H9 (cell line): ENCODE results near the gene CBY1. TPM values are rescaled to one million over a fixed set of nuclear protein-coding genes. Genes with fewer than 3 reads are reported as not detected.

Experiments
- DNase-seq: peaks from one replicate; pipeline ENCODE4 v3.0.0-alpha.2; 2017
- H2AFZ ChIP-seq: one replicate; pipeline ENCODE4 v1.6.1; 2013; ENCODE audit warnings: mild to moderate bottlenecking, low read length, control low read depth, moderate library complexity
- H2AK5ac ChIP-seq: 2 replicates; pipeline ENCODE4 v1.6.1; 2013; ENCODE audit warnings: low read length, control low read depth, mixed read lengths; ENCODE audit not compliant: insufficient read length
- H2BK120ac ChIP-seq: one replicate; pipeline ENCODE4 v1.6.1; 2013; ENCODE audit warnings: low read depth, mild to moderate bottlenecking, low read length, control low read depth, inconsistent platforms; ENCODE audit not compliant: poor library complexity, severe bottlenecking
- H2BK12ac ChIP-seq: 2 replicates; pipeline ENCODE4 v1.6.1; 2013; ENCODE audit warnings: low read length, control low read depth, mixed read lengths, low read depth; ENCODE audit not compliant: insufficient read length
- H2BK15ac ChIP-seq: 2 replicates; pipeline ENCODE4 v1.6.1; 2013; ENCODE audit warnings: low read depth, low read length, control low read depth
- H2BK20ac ChIP-seq: one replicate; pipeline ENCODE4 v1.6.1; 2013; ENCODE audit warnings: low read depth, mild to moderate bottlenecking, low read length, control low read depth, inconsistent platforms; ENCODE audit not compliant: poor library complexity, severe bottlenecking
- H2BK5ac ChIP-seq: 2 replicates; pipeline ENCODE4 v1.6.1; 2013; ENCODE audit warnings: low read length, control low read depth, mixed read lengths; ENCODE audit not compliant: insufficient read length
- H3K14ac ChIP-seq: 2 replicates; pipeline ENCODE4 v1.6.1; 2013; ENCODE audit warnings: low read length, control low read depth; ENCODE audit not compliant: insufficient read depth
- H3K18ac ChIP-seq: 2 replicates; pipeline ENCODE4 v1.6.1; 2013; ENCODE audit warnings: low read depth, mild to moderate bottlenecking, mixed read lengths, low read length, control low read depth; ENCODE audit not compliant: insufficient read length
- H3K23ac ChIP-seq: 2 replicates; pipeline ENCODE4 v1.6.1; 2013; ENCODE audit warnings: low read length, control low read depth, mixed read lengths, low read depth; ENCODE audit not compliant: insufficient read length
- H3K23me2 ChIP-seq: 2 replicates; pipeline ENCODE4 v1.6.1; 2013; ENCODE audit warnings: low read depth, mild to moderate bottlenecking, mixed read lengths, low read length, control low read depth; ENCODE audit not compliant: insufficient read length, poor library complexity, severe bottlenecking
- H3K27ac ChIP-seq: 2 replicates; pipeline ENCODE4 v1.5.1; 2013; ENCODE audit warnings: low read length, control low read depth, mixed read lengths, low read depth; ENCODE audit not compliant: insufficient read length
- H3K27me3 ChIP-seq: 2 replicates; pipeline ENCODE4 v1.6.1; 2013; ENCODE audit warnings: low read length, control low read depth, inconsistent platforms; ENCODE audit not compliant: insufficient read depth
- H3K4ac ChIP-seq: 2 replicates; pipeline ENCODE4 v1.6.1; 2013; ENCODE audit warnings: low read depth, mild to moderate bottlenecking, control low read depth, inconsistent platforms, low read length, moderate library complexity
- H3K4me1 ChIP-seq: 2 replicates; pipeline ENCODE4 v1.6.1; 2013; ENCODE audit warnings: low read length, control low read depth, inconsistent platforms; ENCODE audit not compliant: insufficient read depth
- H3K4me2 ChIP-seq: 2 replicates; pipeline ENCODE4 v1.6.1; 2013; ENCODE audit warnings: low read length, control low read depth, mixed read lengths; ENCODE audit not compliant: insufficient read length, insufficient read depth
- H3K56ac ChIP-seq: 2 replicates; pipeline ENCODE4 v1.6.1; 2013; ENCODE audit warnings: low read depth, mild to moderate bottlenecking, mixed read lengths, low read length, control low read depth; ENCODE audit not compliant: insufficient read length
- H3K79me1 ChIP-seq: 2 replicates; pipeline ENCODE4 v1.6.1; 2013; ENCODE audit warnings: low read depth, mild to moderate bottlenecking, moderate library complexity, low read length, control low read depth, inconsistent platforms; ENCODE audit not compliant: insufficient read depth, poor library complexity, severe bottlenecking
- H3K79me2 ChIP-seq: 2 replicates; pipeline ENCODE4 v1.6.1; 2013; ENCODE audit warnings: low read length, control low read depth, inconsistent platforms; ENCODE audit not compliant: insufficient read depth
- H3K9ac ChIP-seq: 2 replicates; pipeline ENCODE4 v1.6.1; 2013; ENCODE audit warnings: low read length, control low read depth, mixed read lengths; ENCODE audit not compliant: insufficient read length; ENCODE audit errors: extremely low read depth
- H3K9me3 ChIP-seq: one replicate; pipeline ENCODE4 v1.6.1; 2013; ENCODE audit warnings: low read depth, low read length, inconsistent platforms; ENCODE audit not compliant: control insufficient read depth
- H3T11ph ChIP-seq: one replicate; pipeline ENCODE4 v1.6.1; 2013; ENCODE audit warnings: mild to moderate bottlenecking, low read length, control low read depth, inconsistent platforms
- H4K20me1 ChIP-seq: one replicate; pipeline ENCODE4 v1.6.1; 2013; ENCODE audit not compliant: control insufficient read depth, insufficient read length, insufficient read depth
- H4K5ac ChIP-seq: 2 replicates; pipeline ENCODE4 v1.6.1; 2013; ENCODE audit warnings: low read depth, mild to moderate bottlenecking, mixed read lengths, low read length, control low read depth; ENCODE audit not compliant: insufficient read length
- H4K8ac ChIP-seq: replicated peaks from 2 replicates; pipeline ENCODE4 v1.6.1; 2013; ENCODE audit warnings: low read length, control low read depth, mixed read lengths, low read depth; ENCODE audit not compliant: insufficient read length
- H4K91ac ChIP-seq: 2 replicates; pipeline ENCODE4 v1.6.1; 2013; ENCODE audit warnings: low read depth, mild to moderate bottlenecking, moderate library complexity, mixed read lengths, low read length, control low read depth; ENCODE audit not compliant: insufficient read length
- H3K27ac Mint-ChIP-seq, 3 experiments: 2 replicates in 2 of 3; 3 replicates in 1 of 3; pipeline ENCODE4 v1.8.0; 2020 to 2021; ENCODE audit warnings: mixed read lengths in 3 of 3, mild to moderate bottlenecking in 1 of 3, moderate library complexity in 1 of 3
- H3K27me3 Mint-ChIP-seq: 2 replicates; pipeline ENCODE4 v1.8.0; 2021; ENCODE audit warnings: low read depth, mild to moderate bottlenecking, moderate library complexity, mixed read lengths
- H3K36me3 Mint-ChIP-seq, 3 experiments: 2 replicates in 2 of 3; 3 replicates in 1 of 3; pipeline ENCODE4 v1.8.0; 2020 to 2021; ENCODE audit warnings: low read depth in 3 of 3, mixed read lengths in 3 of 3; ENCODE audit not compliant: insufficient read depth in 1 of 3
- H3K4me1 Mint-ChIP-seq, 2 experiments: 2 replicates each; pipeline ENCODE4 v1.8.0; 2020; ENCODE audit warnings: mixed read lengths in 2 of 2
- H3K4me3 Mint-ChIP-seq, 2 experiments: 2 replicates in 1 of 2; 3 replicates in 1 of 2; pipeline ENCODE4 v1.8.0; 2020 to 2021; ENCODE audit warnings: mild to moderate bottlenecking in 2 of 2, mixed read lengths in 2 of 2, moderate library complexity in 1 of 2
- H3K9me3 Mint-ChIP-seq, 2 experiments: 2 replicates in 1 of 2; 3 replicates in 1 of 2; pipeline ENCODE4 v1.8.0; 2020; ENCODE audit warnings: mild to moderate bottlenecking in 2 of 2, mixed read lengths in 2 of 2, moderate library complexity in 1 of 2
- WGBS: extraction: QIAGEN DNeasy Blood & Tissue Kit; methylation state at CpG from one replicate; pipeline ENCODE4 v1.1.7; 2013; ENCODE audit warnings: missing lambda C conversion rate, low lambda C conversion rate, mixed read lengths; ENCODE audit not compliant: insufficient read length; ENCODE audit errors: extremely low coverage; 5-methylcytosine and 5-hydroxymethylcytosine counted together
- total RNA-seq: library from RNA; stranded (reverse); gene quantifications from 2 replicates; pipeline ENCODE4 v1.2.1, GENCODE V29; 2021
- TF ChIP-seq, protein P1 (sequence below): fragments of 200-600 bp; sonication (generic); conservative IDR thresholded peaks from 3 replicates; pipeline ENCODE4 v1.8.0; 2021; ENCODE audit warnings: antibody characterized with exemption, mild to moderate bottlenecking

The CBY1 gene
- total RNA-seq, 1 experiment from 2014 or later: 26.6 TPM

DNA sequence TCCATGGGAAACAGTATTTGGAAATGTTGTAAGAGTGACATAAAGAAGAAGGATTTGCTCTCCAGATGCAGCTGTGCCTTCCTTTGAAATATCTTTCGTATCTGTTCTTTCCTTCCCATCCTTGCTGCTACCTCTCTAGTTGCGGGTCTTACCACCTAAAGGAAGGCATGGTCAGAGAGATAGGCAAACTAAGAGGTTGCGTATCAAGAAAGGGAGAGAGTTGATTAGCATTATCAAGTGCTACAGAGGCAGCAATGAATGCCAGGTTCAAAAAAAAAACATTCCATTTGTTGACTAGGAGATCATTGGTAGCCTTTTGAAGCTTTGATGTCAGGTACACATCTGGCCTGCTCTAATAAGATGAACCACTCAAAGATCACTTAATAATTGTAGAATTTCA, 53.9 kb downstream of the CBY1 start:
- H3K27ac ChIP-seq: no peak overlapping the region
- H3K9me3 ChIP-seq: no peaks in the 10 kb centered on the region
- H3K9ac ChIP-seq: no peak overlapping the region
- Mint-ChIP-seq H3K27ac (no peak overlapping the region), H3K9me3 (no peaks in the 10 kb centered on the region), H3K4me3 (no peak overlapping the region), H3K4me1 (peaks cover 48 to 55% of the 10 kb centered on the region in 2 experiments), H3K27me3 (no peaks in the 10 kb centered on the region), H3K36me3 (peaks cover 7 to 37% (median 31%) of the 10 kb centered on the region in 3 experiments; a peak in 6 of 7 replicates)
- H3K23ac ChIP-seq: no peak overlapping the region
- TF ChIP-seq, protein P1, sequence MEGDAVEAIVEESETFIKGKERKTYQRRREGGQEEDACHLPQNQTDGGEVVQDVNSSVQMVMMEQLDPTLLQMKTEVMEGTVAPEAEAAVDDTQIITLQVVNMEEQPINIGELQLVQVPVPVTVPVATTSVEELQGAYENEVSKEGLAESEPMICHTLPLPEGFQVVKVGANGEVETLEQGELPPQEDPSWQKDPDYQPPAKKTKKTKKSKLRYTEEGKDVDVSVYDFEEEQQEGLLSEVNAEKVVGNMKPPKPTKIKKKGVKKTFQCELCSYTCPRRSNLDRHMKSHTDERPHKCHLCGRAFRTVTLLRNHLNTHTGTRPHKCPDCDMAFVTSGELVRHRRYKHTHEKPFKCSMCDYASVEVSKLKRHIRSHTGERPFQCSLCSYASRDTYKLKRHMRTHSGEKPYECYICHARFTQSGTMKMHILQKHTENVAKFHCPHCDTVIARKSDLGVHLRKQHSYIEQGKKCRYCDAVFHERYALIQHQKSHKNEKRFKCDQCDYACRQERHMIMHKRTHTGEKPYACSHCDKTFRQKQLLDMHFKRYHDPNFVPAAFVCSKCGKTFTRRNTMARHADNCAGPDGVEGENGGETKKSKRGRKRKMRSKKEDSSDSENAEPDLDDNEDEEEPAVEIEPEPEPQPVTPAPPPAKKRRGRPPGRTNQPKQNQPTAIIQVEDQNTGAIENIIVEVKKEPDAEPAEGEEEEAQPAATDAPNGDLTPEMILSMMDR: no peak
- no CpG with 5 or more reads among the region's 3 CpGs for WGBS
- H3K14ac ChIP-seq: no peak overlapping the region
- H3K4me1 ChIP-seq: peaks cover 14% of the 10 kb centered on the region
- H2BK5ac ChIP-seq: no peak overlapping the region
- H3T11ph ChIP-seq: no peak overlapping the region
- H3K4ac ChIP-seq: no peak overlapping the region
- no peak overlapping the region for H4K91ac ChIP-seq
- H2BK12ac ChIP-seq: no peak overlapping the region
- peaks cover 6% of the 10 kb centered on the region for H3K23me2 ChIP-seq
- no peak overlapping the region for H2AK5ac ChIP-seq
- H3K4me2 ChIP-seq: no peak overlapping the region
- no peaks in the 10 kb centered on the region for H3K27me3 ChIP-seq
- H3K18ac ChIP-seq: no peak overlapping the region
- no peak overlapping the region for H4K8ac ChIP-seq
- H4K5ac ChIP-seq: no peak overlapping the region
- H4K20me1 ChIP-seq: no peaks in the 10 kb centered on the region
- peaks cover 46% of the 10 kb centered on the region; the same call in 1 of the 2 replicates for H3K79me2 ChIP-seq
- no peak overlapping the region for H2BK120ac ChIP-seq
- H3K56ac ChIP-seq: no peak overlapping the region
- no peak for DNase-seq
- H3K79me1 ChIP-seq: peaks cover 10% of the 10 kb centered on the region
- no peak overlapping the region for H2BK15ac ChIP-seq
- no peak overlapping the region for H2BK20ac ChIP-seq
- H2AFZ ChIP-seq: no peak overlapping the region
